KOPT-K1 (cell line): ENCODE data around the gene DHCR7.

Source experiments
- H3K27ac ChIP-seq: fragments of 200-600 bp; sonication (generic); 2 replicates; pipeline ENCODE4 v1.5.1; 2016; ENCODE audit warnings: antibody characterized with exemption, mild to moderate bottlenecking, low read depth, low read length; ENCODE audit not compliant: poor library complexity, severe bottlenecking
- H3K36me3 ChIP-seq: fragments of 200-600 bp; sonication (generic); 2 replicates; pipeline ENCODE4 v1.5.1; 2017; ENCODE audit warnings: antibody characterized with exemption, mild to moderate bottlenecking, low read length, moderate library complexity; ENCODE audit not compliant: insufficient read depth
- H3K9me3 ChIP-seq: fragments of 200-600 bp; sonication (generic); 2 replicates; pipeline ENCODE4 v1.5.1; 2017; ENCODE audit warnings: antibody characterized with exemption, low read length, mild to moderate bottlenecking; ENCODE audit not compliant: insufficient read depth, poor library complexity, severe bottlenecking

The DHCR7 gene

GRCh38 chr11:71440021-71440755 lies 8.0 kb downstream of the DHCR7 start:
- Histone ChIP-seq H3K27ac (no peak overlapping the region), H3K9me3 (no peaks in the 10 kb centered on the region), H3K36me3 (peaks cover 97% of the 10 kb centered on the region)

DNA sequence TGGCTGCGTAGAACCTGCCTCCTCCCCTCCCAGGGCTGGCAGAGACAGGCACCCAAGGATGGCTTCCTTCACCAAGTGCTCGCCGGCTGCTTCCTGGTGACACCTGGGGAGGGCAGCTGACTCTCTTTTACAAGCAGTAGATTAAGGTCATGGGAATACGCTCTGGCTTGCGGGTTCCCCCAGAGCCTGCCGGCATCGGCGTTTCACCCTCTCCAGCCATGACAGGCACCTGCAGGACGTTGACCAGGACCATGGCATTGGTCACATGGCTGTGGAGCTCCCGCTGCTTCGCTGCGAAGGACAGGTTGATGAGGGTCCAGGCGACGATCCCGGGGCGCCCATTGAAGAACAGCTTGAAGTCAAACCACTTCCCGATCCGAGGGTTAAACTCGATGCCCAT lies 9.5 kb downstream of the DHCR7 start:
- Histone ChIP-seq H3K9me3 (no peaks in the 10 kb centered on the region), H3K36me3 (peaks cover 96% of the 10 kb centered on the region), H3K27ac (no peak overlapping the region)

- H3K9me3 ChIP-seq = no peaks in the 10 kb centered on the region
- no peak overlapping the region for H3K27ac ChIP-seq
- H3K36me3 ChIP-seq = peaks cover 88% of the 10 kb centered on the region
Observed at GRCh38 chr11:71437879-71438278, 10.3 kb downstream of the DHCR7 start.

DNA sequence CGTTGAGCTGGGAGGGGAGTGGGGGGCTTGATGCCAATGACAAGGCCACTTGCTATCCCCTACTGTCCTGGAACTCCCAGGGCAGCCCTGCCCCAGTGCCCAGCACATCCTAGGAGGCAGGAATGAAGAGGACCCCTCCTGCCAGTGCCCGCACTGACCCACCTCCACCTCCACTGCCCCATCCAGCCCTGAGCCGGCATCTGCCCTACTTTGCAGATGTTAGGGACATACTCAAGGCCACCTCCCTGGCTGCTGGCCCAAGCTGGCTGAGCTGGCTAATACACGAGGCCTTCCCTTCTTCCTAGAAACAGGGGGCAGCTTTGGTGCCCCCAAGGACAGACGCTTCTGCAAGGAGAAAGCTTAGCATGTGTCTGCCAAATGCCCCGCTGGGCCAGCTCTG lies 10.8 kb downstream of the DHCR7 start:
- Histone ChIP-seq H3K27ac (no peak overlapping the region), H3K9me3 (no peaks in the 10 kb centered on the region), H3K36me3 (peaks cover 86% of the 10 kb centered on the region)

DNA sequence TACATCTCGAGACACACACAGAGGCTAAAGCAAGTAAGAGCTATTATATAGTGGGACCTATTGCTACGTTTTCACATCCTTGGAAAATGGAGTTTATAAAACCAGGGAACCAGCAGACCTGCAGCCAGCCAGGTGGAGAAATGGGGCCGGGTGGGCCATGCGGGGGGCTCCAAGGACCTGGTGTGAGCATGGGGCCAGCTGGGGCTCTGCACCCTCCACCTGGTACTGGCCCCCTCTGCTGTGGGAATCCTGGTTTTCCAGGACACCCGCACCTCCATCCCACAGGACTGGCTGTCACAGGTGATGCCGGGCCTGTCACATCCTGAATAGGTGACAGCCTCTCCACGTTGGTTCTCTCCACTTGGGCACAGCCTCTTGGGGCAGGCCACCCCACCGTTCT lies 11.3 kb downstream of the DHCR7 start:
- Histone ChIP-seq H3K27ac (no peak overlapping the region), H3K9me3 (no peaks in the 10 kb centered on the region), H3K36me3 (peaks cover 81% of the 10 kb centered on the region)

DNA sequence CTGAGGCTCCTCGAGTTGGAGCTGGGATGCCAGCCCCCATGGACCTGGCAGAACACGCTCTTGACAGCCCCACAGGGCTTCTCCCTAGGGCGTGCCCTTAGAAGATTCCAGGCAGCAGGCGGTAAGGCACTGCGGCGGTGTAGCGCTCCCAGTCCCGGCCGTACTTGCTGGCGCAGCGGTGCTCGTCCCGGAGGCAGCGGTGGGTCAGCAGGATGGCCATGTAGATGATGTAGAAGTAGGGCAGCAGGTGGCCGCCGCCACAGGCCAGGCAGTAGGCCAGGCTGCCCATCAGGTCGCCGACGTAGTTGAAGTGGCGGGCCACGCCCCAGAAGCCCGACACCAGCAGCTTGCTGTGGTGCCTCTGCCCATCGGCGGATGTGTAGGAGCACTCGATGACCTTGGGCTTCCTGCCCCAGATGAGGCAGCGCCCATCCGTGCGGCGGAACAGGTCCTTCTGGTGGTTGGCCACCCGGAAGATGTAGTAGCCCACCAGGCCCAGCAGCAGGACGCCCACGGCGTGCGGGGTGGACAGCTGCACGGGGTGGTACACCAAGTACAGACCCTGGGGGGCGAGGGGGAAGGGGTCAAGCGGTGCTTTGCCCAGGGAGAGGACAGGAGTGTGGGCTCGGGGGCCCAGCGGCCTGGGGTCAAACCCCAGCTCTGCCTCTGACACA lies 12.8 kb downstream of the DHCR7 start:
- H3K36me3 ChIP-seq = peaks cover 67% of the 10 kb centered on the region
- no peaks in the 10 kb centered on the region for H3K9me3 ChIP-seq
- H3K27ac ChIP-seq = no peak overlapping the region

DNA sequence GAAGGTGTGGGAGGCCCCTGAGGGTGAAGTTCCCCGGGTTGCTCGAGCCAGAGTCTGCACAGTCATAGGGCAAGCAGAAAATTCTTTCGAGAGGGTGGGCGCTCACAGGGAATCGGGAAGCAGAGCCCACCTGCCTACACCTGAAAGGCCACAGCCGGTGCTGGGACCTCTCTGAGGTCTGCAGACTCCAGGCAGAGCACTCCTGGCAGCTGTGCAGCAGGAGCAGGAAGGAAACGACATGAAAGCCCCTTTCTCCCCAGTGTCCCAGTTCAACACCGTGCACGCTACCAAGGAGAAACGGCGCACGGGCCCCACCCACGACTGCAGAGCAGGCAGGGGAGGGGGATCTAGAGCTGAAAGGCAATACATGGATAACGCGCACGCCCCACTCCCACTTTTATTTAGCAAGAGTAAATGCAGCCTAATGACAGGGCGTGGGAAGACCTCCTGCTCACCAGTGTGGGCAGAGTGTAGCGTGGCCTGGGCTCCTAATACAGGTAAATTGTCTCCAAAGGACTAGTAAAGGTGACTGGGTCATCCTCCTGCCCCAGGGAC lies 13.5 kb downstream of the DHCR7 start:
- H3K9me3 ChIP-seq = no peaks in the 10 kb centered on the region
- peaks cover 59% of the 10 kb centered on the region for H3K36me3 ChIP-seq
- H3K27ac ChIP-seq = no peak overlapping the region

DNA sequence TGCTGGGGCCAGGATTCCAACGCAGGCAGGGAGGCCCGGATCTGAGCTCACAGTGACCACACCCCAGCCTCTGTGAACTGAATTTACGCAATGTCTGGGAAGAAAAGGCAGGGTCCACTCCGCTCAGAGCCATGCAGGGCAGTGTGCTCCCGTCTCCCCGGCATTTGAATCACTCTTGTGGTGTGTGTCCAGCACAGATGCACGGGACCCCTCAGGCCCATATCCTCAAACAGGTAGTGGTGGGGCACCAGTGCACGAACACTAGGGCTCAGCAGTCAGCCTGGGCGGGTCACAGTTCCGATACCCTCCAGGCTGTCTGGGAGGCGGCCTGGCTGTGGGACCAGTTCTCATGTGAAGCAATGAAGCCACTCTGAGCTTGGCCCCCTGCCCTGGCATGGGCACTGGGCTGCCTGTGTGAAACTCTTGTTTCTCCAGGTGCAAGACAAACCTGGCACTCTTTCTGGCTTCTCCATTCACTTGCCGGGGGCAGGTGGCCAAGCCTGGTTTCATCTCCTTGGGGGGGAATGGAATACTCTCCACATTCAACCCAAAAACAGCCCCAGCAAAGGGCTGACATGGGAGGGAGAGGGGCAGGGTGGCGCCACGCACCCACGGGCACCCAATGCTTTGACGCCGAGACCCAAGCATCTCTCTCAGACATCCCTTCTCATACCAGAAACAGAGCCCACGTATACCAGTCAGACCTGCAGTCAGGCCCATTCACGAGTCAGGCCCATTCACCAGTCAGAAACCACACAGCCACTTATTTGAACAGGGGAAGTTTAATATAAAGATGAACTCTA lies 14.3 kb downstream of the DHCR7 start:
- no peak overlapping the region for H3K27ac ChIP-seq
- H3K36me3 ChIP-seq = peaks cover 51% of the 10 kb centered on the region
- H3K9me3 ChIP-seq = no peaks in the 10 kb centered on the region

DNA sequence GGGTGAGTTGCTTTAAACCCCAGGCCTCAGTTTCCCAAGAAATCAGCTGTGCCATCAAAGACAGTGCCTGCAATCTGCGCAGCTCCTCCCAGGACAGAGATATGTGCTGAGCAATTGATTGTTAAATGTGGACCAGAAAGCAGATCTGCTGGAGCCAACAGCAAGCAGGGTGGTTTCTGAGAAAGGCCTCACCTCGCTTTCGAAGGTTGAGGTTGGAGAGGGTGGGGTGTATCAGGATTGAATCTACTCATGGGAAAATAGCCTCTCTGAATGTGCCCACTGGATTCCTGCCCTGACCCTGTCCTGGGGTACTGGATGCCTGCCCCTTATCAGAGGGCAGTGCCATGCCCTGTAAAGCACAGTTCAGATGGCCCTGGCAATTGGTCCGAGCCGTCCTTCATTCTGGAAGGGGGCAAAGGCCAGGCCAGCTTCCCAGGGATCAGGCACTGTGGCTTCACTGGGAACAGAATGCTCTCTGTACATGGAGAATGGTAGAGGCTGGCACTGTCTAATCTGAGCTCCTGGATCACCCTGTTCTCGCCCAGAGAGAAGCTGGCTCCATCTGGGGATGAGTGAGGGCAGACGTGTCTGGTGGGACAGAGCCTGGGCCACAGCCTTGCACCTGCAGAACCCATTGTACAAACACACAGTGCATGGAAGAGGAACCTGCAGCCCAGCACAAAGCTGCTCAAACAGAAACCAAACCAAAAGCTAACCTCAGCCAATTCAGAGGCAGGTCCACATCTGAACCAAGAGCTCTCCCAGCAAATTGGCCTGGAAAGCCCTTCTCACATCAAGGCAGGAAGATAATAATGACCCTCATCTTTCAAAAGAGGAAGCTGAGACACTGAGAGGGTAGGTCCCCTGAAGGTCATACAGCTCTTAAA lies 15.2 kb downstream of the DHCR7 start:
- H3K27ac ChIP-seq = no peak overlapping the region
- H3K9me3 ChIP-seq = no peaks in the 10 kb centered on the region
- H3K36me3 ChIP-seq = peaks cover 43% of the 10 kb centered on the region

DNA sequence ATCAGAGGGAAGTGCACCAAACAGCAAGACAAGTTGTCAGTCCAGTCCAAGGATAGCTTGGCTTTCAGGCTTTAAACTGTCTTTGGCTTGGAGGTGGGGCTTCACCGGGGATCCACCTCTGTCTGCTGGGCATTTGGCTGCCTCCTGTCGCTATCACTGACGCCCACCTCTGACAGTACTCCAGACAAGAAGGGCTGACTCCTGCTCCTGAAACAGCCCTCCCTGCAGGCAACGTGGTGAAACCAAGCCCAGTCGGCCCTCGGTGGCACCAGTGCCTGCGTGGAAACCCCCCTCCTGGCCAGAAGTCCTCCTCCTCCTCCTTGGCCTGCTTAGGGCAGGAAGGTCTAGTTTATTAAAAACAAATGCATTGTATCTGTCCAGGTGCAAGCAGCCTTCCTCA lies 16.9 kb downstream of the DHCR7 start:
- Histone ChIP-seq H3K36me3 (peaks cover 25% of the 10 kb centered on the region), H3K27ac (no peak overlapping the region)

DNA sequence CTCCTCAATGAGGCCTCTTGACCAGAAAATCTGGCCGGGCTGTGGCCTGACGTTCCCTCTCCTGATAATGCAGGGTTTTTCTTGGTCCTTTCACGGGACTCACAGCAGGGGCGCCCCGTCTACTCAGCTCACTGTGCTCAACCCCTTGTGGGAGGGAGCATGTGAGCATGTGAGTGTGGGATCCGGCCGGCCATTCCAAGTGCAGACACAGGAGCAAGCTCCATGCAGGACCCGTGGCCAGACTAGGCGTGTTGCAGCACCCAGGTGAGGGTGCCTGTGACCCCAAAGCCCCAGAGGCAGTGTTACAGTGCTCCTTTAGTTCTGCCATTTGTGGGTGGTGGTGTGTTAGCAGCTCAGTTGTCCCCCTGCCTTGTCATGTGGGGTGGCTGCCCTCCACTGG lies 18.0 kb downstream of the DHCR7 start:
- Histone ChIP-seq H3K27ac (no peak overlapping the region), H3K9me3 (no peaks in the 10 kb centered on the region), H3K36me3 (peaks cover 14% of the 10 kb centered on the region; the same call in 1 of the 2 replicates)

More for the DNA sequence above, 16.9 kb downstream of the DHCR7 start:
- no peaks in the 10 kb centered on the region for H3K9me3 ChIP-seq

DNA sequence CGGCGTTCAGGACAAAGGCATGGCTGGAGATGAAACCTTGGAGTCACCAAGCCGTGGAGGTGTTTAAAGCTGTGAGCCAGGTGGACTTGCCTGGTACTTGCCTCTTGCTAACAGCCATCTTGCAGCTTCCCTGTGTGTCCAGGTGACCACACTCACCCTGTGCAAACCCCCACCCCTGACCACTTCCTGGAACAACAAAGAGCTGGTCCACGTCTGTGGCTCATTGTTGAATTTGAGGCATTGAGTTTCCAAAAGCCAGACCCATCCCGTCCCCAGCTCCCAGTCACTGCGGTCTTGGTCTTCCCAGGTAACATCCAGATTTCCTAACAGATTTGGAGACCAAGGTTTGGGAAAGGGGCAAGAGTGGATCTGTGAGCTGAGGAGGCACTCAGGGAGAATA lies 18.5 kb downstream of the DHCR7 start:
- H3K36me3 ChIP-seq = peaks cover 10% of the 10 kb centered on the region; the same call in 1 of the 2 replicates
- H3K27ac ChIP-seq = no peak overlapping the region
- H3K9me3 ChIP-seq = no peaks in the 10 kb centered on the region

GRCh38 chr11:71428861-71429435 lies 19.2 kb downstream of the DHCR7 start:
- Histone ChIP-seq H3K36me3 (peaks cover 2% of the 10 kb centered on the region; the same call in 1 of the 2 replicates), H3K9me3 (no peaks in the 10 kb centered on the region), H3K27ac (no peak overlapping the region)

DNA sequence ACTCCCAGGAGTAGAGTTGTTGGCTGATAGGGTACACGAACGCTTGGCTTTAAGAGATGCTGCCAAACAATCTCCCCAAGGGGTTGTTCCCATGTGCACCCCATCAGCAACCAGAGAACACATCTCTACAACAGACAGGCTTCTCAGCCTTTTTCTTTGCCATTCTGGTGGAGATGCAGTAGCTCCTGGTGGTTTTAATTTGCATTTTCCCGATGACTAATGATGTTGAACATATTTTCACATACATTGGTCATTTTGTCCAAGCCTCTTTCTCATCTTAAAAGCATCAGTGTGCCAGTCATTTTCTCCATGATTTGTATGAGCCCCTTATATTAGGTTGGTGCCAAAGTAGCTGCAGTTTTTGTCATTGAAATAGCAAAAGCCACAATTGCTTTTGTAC lies 21.8 kb downstream of the DHCR7 start:
- no peaks in the 10 kb centered on the region for H3K36me3 ChIP-seq
- H3K27ac ChIP-seq = no peak overlapping the region
- no peaks in the 10 kb centered on the region for H3K9me3 ChIP-seq
